HepG2 (cell line): ENCODE data around the gene ARMC5. TPM values are rescaled to one million over a fixed set of nuclear protein-coding genes. Genes with fewer than 3 reads are reported as not detected.

Source experiments
- ELF3 ChIP-seq: IDR thresholded peaks from 2 replicates; pipeline ENCODE4 v1.6.1; 2016; ENCODE audit warnings: missing genetic modification reagents, missing compliant biosample characterization
- HIVEP1 ChIP-seq: sonication (generic); formaldehyde crosslinking; IDR thresholded peaks from 2 replicates; pipeline ENCODE4 v1.4.0; 2020; ENCODE audit warnings: mild to moderate bottlenecking, missing genetic modification reagents
- HMG20A ChIP-seq: IDR thresholded peaks from 2 replicates; pipeline ENCODE4 v1.6.1; 2016; ENCODE audit warnings: borderline replicate concordance
- HOMEZ ChIP-seq: IDR thresholded peaks from 2 replicates; pipeline ENCODE4 v1.6.1; 2016; ENCODE audit warnings: low read depth
- MAX ChIP-seq: IDR thresholded peaks from 2 replicates; pipeline ENCODE4 v1.6.1; 2012; ENCODE audit warnings: inconsistent platforms
- NBN ChIP-seq: fragments of 450-650 bp; conservative IDR thresholded peaks from 2 replicates; pipeline ENCODE4 v1.6.1; 2017
- NFKB2 ChIP-seq: sonication (generic); formaldehyde crosslinking; IDR thresholded peaks from 2 replicates; pipeline ENCODE4 v1.4.0; 2020; ENCODE audit warnings: missing genetic modification reagents, borderline replicate concordance
- NFYB ChIP-seq: sonication (generic); formaldehyde crosslinking; IDR thresholded peaks from 2 replicates; pipeline ENCODE4 v1.4.0; 2020; ENCODE audit warnings: missing genetic modification reagents
- POLR2A ChIP-seq, 2 experiments: IDR thresholded peaks; 2 replicates each; pipeline ENCODE4 v1.6.1; 2011; ENCODE audit warnings: low read depth in 2 of 2, low read length in 2 of 2, mild to moderate bottlenecking in 1 of 2, moderate library complexity in 1 of 2; ENCODE audit not compliant: insufficient read depth in 1 of 2
- SMC3 ChIP-seq: IDR thresholded peaks from 2 replicates; pipeline ENCODE4 v1.6.1; 2011; ENCODE audit warnings: low read length, improper control_type of control experiment
- SNAPC2 ChIP-seq: sonication (generic); formaldehyde crosslinking; IDR thresholded peaks from 2 replicates; pipeline ENCODE4 v1.8.1; 2022; ENCODE audit warnings: mild to moderate bottlenecking, missing genetic modification reagents
- TCF12 ChIP-seq, 2 experiments: fragments of 450-650 bp in 1 of 2; sonication (generic) in 1 of 2; formaldehyde crosslinking in 1 of 2; IDR thresholded peaks; 2 replicates each; pipeline versions ENCODE4 v1.6.1 to v1.8.0; 2017 to 2022; ENCODE audit warnings: antibody characterized with exemption in 1 of 2, mild to moderate bottlenecking in 1 of 2, missing genetic modification reagents in 1 of 2, moderate library complexity in 1 of 2
- TFDP2 ChIP-seq: sonication (generic); formaldehyde crosslinking; IDR thresholded peaks from 2 replicates; pipeline ENCODE4 v1.4.0; 2020; ENCODE audit warnings: missing genetic modification reagents
- TP53 ChIP-seq: sonication (generic); formaldehyde crosslinking; conservative IDR thresholded peaks from 2 replicates; pipeline ENCODE4 v1.4.0; 2020; ENCODE audit warnings: missing genetic modification reagents
- TSC22D2 ChIP-seq: sonication (generic); formaldehyde crosslinking; IDR thresholded peaks from 2 replicates; pipeline ENCODE4 v1.5.1; 2020; ENCODE audit warnings: missing genetic modification reagents, mild to moderate bottlenecking, borderline replicate concordance
- ZNF230 ChIP-seq: sonication (generic); formaldehyde crosslinking; IDR thresholded peaks from 2 replicates; pipeline ENCODE4 v1.4.0; 2020; ENCODE audit warnings: mild to moderate bottlenecking, missing genetic modification reagents
- ZNF777 ChIP-seq: sonication (generic); formaldehyde crosslinking; IDR thresholded peaks from 2 replicates; pipeline ENCODE4 v1.4.0; 2020; ENCODE audit warnings: missing genetic modification reagents
- polyA plus RNA-seq, 8 experiments: library from polyadenylated mRNA; depleted of rRNA in 3 of 8; stranded (reverse) in 7 of 8; unstranded in 1 of 8; fragments of >200 nt; fragmentation: Illumina TruSeq in 4 of 8; extraction: Trizol in 4 of 8; gene quantifications; 2 replicates each; pipeline versions ENCODE4 v1.2.1 to v1.2.3, GENCODE V29; 2011 to 2016; ENCODE audit warnings: low read depth in 4 of 8, missing spikeins in 1 of 8, mixed read lengths in 1 of 8; ENCODE audit not compliant: insufficient read depth in 1 of 8
- total RNA-seq, 5 experiments: library from RNA; depleted of rRNA; stranded (reverse); fragments of >200 nt; fragmentation: Illumina TruSeq; extraction: Trizol; gene quantifications; 2 replicates each; pipeline ENCODE4 v1.2.3, GENCODE V29; 2016; ENCODE audit warnings: low read depth in 1 of 5
- TF ChIP-seq, protein P1 (sequence below): sonication (generic); formaldehyde crosslinking; IDR thresholded peaks from 2 replicates; pipeline ENCODE4 v1.8.1; 2023; ENCODE audit warnings: mild to moderate bottlenecking, moderate library complexity, missing genetic modification reagents
- TF ChIP-seq, protein P2 (sequence below): IDR thresholded peaks from 2 replicates; pipeline ENCODE4 v1.6.1; 2016; ENCODE audit warnings: mild to moderate bottlenecking
- TF ChIP-seq, protein P3 (sequence below): sonication (generic); formaldehyde crosslinking; conservative IDR thresholded peaks from 2 replicates; pipeline ENCODE4 v1.4.0; 2020; ENCODE audit warnings: missing genetic modification reagents
- TF ChIP-seq, protein P4 (sequence below): sonication (generic); formaldehyde crosslinking; IDR thresholded peaks from 2 replicates; pipeline ENCODE4 v1.8.0; 2022; ENCODE audit warnings: mild to moderate bottlenecking, missing genetic modification reagents, moderate library complexity

The ARMC5 gene
- total and polyA plus RNA-seq, 2 of the 13 experiments (the other 11 are each of a cell fraction or from before 2014, with no cell fraction given) = 10.8 to 22.3 TPM

DNA sequence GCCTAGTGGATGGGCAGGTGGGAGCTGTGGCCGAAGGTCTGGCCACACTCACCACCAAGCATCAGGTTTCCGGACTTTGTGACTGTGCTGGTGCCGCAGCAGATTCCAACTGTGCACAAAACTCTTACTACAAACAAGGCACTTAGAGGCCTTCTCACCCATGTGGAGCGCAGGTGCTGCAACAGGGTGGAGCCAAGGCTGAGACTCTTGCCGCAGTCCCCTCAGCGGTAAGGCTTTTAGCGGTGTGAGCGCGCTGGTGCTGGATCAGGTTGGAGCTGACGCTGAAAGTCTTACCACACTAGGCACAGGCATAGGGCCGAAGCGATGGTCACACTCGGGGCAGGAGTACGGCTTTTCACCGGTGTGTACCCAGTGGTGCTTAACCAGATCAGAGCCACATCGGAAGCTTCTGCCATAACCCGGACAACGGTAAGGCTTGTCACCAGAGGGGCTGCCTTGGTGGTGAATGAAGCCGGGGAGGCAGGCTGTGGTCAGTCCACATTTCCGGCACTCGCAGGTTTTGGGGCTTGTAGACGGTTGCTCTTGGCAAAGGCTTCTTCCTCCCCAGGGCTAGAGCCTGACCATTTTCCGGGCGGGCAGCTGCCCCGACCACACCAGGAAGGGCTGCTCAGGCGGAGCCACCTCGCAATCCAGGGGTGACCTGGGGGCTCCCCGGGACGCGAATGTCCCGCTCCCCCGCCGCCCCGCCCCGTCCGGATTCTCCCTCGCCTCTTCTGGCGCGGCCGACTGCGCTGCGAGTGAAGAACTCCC lies 1.0 kb upstream of the ARMC5 start (continued):
- peak; percentile 90 for TF ChIP-seq SNAPC2 (CRISPR knock-in tag)
- peak; percentile 26 for TF ChIP-seq SMC3
- no peak for TF ChIP-seq NFYB (CRISPR knock-in tag)
- TF ChIP-seq, protein P1, sequence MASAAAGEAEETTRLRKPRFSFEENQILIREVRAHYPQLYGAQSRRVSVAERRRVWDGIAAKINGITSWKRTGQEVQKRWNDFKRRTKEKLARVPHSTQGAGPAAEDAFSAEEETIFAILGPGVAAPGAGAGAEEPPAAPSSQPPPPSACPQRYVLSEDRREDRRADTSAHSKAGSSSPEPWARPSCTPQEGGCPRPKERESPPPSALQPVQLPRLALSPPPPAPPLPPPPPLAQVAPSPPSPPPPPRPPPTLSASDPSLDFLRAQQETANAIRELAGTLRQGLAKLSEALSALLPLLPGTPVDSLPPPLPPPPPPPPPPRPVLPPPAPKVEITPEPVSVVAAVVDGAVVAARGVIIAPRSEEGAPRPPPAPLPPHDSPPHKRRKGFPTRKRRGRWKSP (CRISPR knock-in tag) = peak; percentile 95
- peak; percentile 81; the same call in 1 of the 2 replicates for TF ChIP-seq TSC22D2 (CRISPR knock-in tag)
- peak; percentile 86; the same call in 1 of the 2 replicates for TF ChIP-seq HOMEZ (CRISPR knock-in tag)
- peak; percentile 95 for TF ChIP-seq MAX
- TF ChIP-seq TCF12 (IDR thresholded peaks at IDR 0.05) = no peak
- TF ChIP-seq TCF12 (CRISPR knock-in tag; IDR thresholded peaks at IDR 0.05) = 0 out of 2 replicates have a peak, but pooled peaks have one; percentile 67
- no peak for TF ChIP-seq NBN
- no peak; the same call in 1 of the 2 replicates for TF ChIP-seq ZNF777 (CRISPR knock-in tag)
- TF ChIP-seq, protein P2, sequence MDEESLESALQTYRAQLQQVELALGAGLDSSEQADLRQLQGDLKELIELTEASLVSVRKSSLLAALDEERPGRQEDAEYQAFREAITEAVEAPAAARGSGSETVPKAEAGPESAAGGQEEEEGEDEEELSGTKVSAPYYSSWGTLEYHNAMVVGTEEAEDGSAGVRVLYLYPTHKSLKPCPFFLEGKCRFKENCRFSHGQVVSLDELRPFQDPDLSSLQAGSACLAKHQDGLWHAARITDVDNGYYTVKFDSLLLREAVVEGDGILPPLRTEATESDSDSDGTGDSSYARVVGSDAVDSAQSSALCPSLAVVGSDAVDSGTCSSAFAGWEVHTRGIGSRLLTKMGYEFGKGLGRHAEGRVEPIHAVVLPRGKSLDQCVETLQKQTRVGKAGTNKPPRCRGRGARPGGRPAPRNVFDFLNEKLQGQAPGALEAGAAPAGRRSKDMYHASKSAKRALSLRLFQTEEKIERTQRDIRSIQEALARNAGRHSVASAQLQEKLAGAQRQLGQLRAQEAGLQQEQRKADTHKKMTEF (CRISPR knock-in tag) = peak; percentile 79
- TF ChIP-seq ZNF230 (CRISPR knock-in tag) = peak; percentile 61
- peak; percentile 76 for TF ChIP-seq ELF3 (CRISPR knock-in tag)
- TF ChIP-seq, protein P3, sequence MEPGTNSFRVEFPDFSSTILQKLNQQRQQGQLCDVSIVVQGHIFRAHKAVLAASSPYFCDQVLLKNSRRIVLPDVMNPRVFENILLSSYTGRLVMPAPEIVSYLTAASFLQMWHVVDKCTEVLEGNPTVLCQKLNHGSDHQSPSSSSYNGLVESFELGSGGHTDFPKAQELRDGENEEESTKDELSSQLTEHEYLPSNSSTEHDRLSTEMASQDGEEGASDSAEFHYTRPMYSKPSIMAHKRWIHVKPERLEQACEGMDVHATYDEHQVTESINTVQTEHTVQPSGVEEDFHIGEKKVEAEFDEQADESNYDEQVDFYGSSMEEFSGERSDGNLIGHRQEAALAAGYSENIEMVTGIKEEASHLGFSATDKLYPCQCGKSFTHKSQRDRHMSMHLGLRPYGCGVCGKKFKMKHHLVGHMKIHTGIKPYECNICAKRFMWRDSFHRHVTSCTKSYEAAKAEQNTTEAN (CRISPR knock-in tag) = peak; percentile 97
- no peak for TF ChIP-seq TP53 (CRISPR knock-in tag)
- peak; percentile 80 to 98 for TF ChIP-seq POLR2A (IDR thresholded peaks at IDR 0.05; ENCODE audit: insufficient read depth in 1 of 2, low read depth in 2 of 2, low read length in 2 of 2)
- TF ChIP-seq, protein P4, sequence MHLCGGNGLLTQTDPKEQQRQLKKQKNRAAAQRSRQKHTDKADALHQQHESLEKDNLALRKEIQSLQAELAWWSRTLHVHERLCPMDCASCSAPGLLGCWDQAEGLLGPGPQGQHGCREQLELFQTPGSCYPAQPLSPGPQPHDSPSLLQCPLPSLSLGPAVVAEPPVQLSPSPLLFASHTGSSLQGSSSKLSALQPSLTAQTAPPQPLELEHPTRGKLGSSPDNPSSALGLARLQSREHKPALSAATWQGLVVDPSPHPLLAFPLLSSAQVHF (CRISPR knock-in tag) = 0 out of 2 replicates have a peak, but pooled peaks have one; percentile 45
- 0 out of 2 replicates have a peak, but pooled peaks have one; percentile 33 for TF ChIP-seq HIVEP1 (CRISPR knock-in tag)
- TF ChIP-seq HMG20A = no peak; the same call in 1 of the 2 replicates
- TF ChIP-seq NFKB2 (CRISPR knock-in tag) = peak; percentile 92
- TF ChIP-seq TFDP2 (CRISPR knock-in tag) = peak; percentile 71
